IPS DF 6.9 (cell line): ENCODE measurements around the gene ZXDC.

Experiments used
- DNase-seq: peaks from one replicate; pipeline ENCODE4 v3.0.0-alpha.2; 2013; ENCODE audit warnings: low read depth, low spot score
- H3K27ac ChIP-seq: one replicate; pipeline ENCODE4 v1.5.1; 2013; ENCODE audit warnings: low read length, control low read depth
- H3K27me3 ChIP-seq: 2 replicates; pipeline ENCODE4 v1.6.1; 2013; ENCODE audit warnings: mild to moderate bottlenecking, low read length; ENCODE audit not compliant: control insufficient read depth, insufficient read depth
- H3K36me3 ChIP-seq: 2 replicates; pipeline ENCODE4 v1.6.1; 2013; ENCODE audit warnings: low read length; ENCODE audit not compliant: control insufficient read depth, insufficient read depth
- H3K4me1 ChIP-seq: 2 replicates; pipeline ENCODE4 v1.6.1; 2013; ENCODE audit warnings: low read length; ENCODE audit not compliant: control insufficient read depth, insufficient read depth
- H3K4me3 ChIP-seq: 2 replicates; pipeline ENCODE4 v1.5.1; 2013; ENCODE audit warnings: mild to moderate bottlenecking, low read length
- H3K9me3 ChIP-seq: 2 replicates; pipeline ENCODE4 v1.6.1; 2013; ENCODE audit warnings: low read length, inconsistent platforms; ENCODE audit not compliant: control insufficient read depth, insufficient read depth
- WGBS: extraction: QIAGEN DNeasy Blood & Tissue Kit; methylation state at CpG from one replicate; pipeline ENCODE4 v1.1.7; 2013; ENCODE audit warnings: mixed read lengths, missing lambda C conversion rate; ENCODE audit not compliant: insufficient read length, insufficient coverage; 5-methylcytosine and 5-hydroxymethylcytosine counted together

Gene ZXDC

GRCh38 chr3:126472277-126473006 lies 3.2 kb downstream of the ZXDC start:
- H3K36me3 ChIP-seq, result peaks cover 25% of the 10 kb centered on the region
- WGBS, result no CpG with 5 or more reads among the region's 8 CpGs
- no peak overlapping the region for H3K4me3 ChIP-seq
- no peaks in the 10 kb centered on the region for H3K27me3 ChIP-seq
- H3K27ac ChIP-seq, result no peak overlapping the region
- no peak for DNase-seq
- 0 out of 2 replicates have a peak, but pooled peaks cover 1% of the 10 kb centered on the region for H3K4me1 ChIP-seq
- no peaks in the 10 kb centered on the region for H3K9me3 ChIP-seq

GRCh38 chr3:126469479-126469878 lies 6.2 kb downstream of the ZXDC start:
- Histone ChIP-seq H3K27ac (no peak overlapping the region), H3K4me1 (no peaks in the 10 kb centered on the region), H3K36me3 (peaks cover 44% of the 10 kb centered on the region), H3K9me3 (no peaks in the 10 kb centered on the region), H3K4me3 (no peak overlapping the region), H3K27me3 (no peaks in the 10 kb centered on the region)
- no CpG with 5 or more reads among the region's 11 CpGs for WGBS
- DNase-seq, result no peak

GRCh38 chr3:126468028-126468891 lies 7.4 kb downstream of the ZXDC start:
- WGBS, result no CpG with 5 or more reads among the region's 13 CpGs
- Histone ChIP-seq H3K4me1 (no peaks in the 10 kb centered on the region), H3K27ac (no peak overlapping the region), H3K9me3 (no peaks in the 10 kb centered on the region), H3K36me3 (peaks cover 44% of the 10 kb centered on the region), H3K4me3 (no peak overlapping the region), H3K27me3 (no peaks in the 10 kb centered on the region)
- no peak for DNase-seq

- Histone ChIP-seq H3K27me3 (no peaks in the 10 kb centered on the region), H3K36me3 (peaks cover 44% of the 10 kb centered on the region), H3K27ac (no peak overlapping the region), H3K4me3 (no peak overlapping the region), H3K4me1 (no peaks in the 10 kb centered on the region), H3K9me3 (no peaks in the 10 kb centered on the region)
- no CpG with 5 or more reads among the region's 8 CpGs for WGBS
- DNase-seq, result no peak
Observed at GRCh38 chr3:126467611-126467955, 8.1 kb downstream of the ZXDC start.

- no CpG with 5 or more reads among the region's 19 CpGs for WGBS
- H3K4me1 ChIP-seq, result no peaks in the 10 kb centered on the region
- no peaks in the 10 kb centered on the region for H3K27me3 ChIP-seq
- H3K27ac ChIP-seq, result no peak overlapping the region
- H3K4me3 ChIP-seq, result no peak overlapping the region
- no peaks in the 10 kb centered on the region for H3K9me3 ChIP-seq
- no peak for DNase-seq
- H3K36me3 ChIP-seq, result peaks cover 47% of the 10 kb centered on the region
Observed at GRCh38 chr3:126466886-126467610, 8.6 kb downstream of the ZXDC start.

GRCh38 chr3:126465928-126466544 lies 9.7 kb downstream of the ZXDC start:
- H3K36me3 ChIP-seq, result peaks cover 55% of the 10 kb centered on the region
- no peak overlapping the region for H3K27ac ChIP-seq
- H3K4me3 ChIP-seq, result no peak overlapping the region
- no peaks in the 10 kb centered on the region for H3K9me3 ChIP-seq
- no peaks in the 10 kb centered on the region for H3K27me3 ChIP-seq
- H3K4me1 ChIP-seq, result no peaks in the 10 kb centered on the region
- WGBS, result no CpG with 5 or more reads among the region's 16 CpGs
- DNase-seq, result no peak

- no CpG with 5 or more reads among the region's 11 CpGs for WGBS
- H3K27ac ChIP-seq, result no peak overlapping the region
- peaks cover 53% of the 10 kb centered on the region for H3K36me3 ChIP-seq
- no peaks in the 10 kb centered on the region for H3K4me1 ChIP-seq
- no peak for DNase-seq
- no peak overlapping the region for H3K4me3 ChIP-seq
- no peaks in the 10 kb centered on the region for H3K27me3 ChIP-seq
- H3K9me3 ChIP-seq, result no peaks in the 10 kb centered on the region
Observed at GRCh38 chr3:126464997-126465396, 10.7 kb downstream of the ZXDC start.

GRCh38 chr3:126464494-126464893 lies 11.2 kb downstream of the ZXDC start:
- H3K27ac ChIP-seq, result no peak overlapping the region
- H3K36me3 ChIP-seq, result peaks cover 49% of the 10 kb centered on the region
- H3K9me3 ChIP-seq, result no peaks in the 10 kb centered on the region
- H3K4me3 ChIP-seq, result no peak overlapping the region
- H3K4me1 ChIP-seq, result no peaks in the 10 kb centered on the region
- no peak for DNase-seq
- no peaks in the 10 kb centered on the region for H3K27me3 ChIP-seq
- no CpG with 5 or more reads among the region's 4 CpGs for WGBS

GRCh38 chr3:126464093-126464492 lies 11.6 kb downstream of the ZXDC start:
- Histone ChIP-seq H3K27ac (no peak overlapping the region), H3K27me3 (no peaks in the 10 kb centered on the region), H3K36me3 (peaks cover 47% of the 10 kb centered on the region), H3K4me3 (no peak overlapping the region), H3K4me1 (no peaks in the 10 kb centered on the region), H3K9me3 (no peaks in the 10 kb centered on the region)
- WGBS, result no CpG with 5 or more reads among the region's 4 CpGs
- DNase-seq, result no peak

GRCh38 chr3:126463521-126463920 lies 12.2 kb downstream of the ZXDC start:
- Histone ChIP-seq H3K27me3 (no peaks in the 10 kb centered on the region), H3K36me3 (peaks cover 45% of the 10 kb centered on the region), H3K9me3 (no peaks in the 10 kb centered on the region), H3K4me1 (no peaks in the 10 kb centered on the region), H3K4me3 (no peak overlapping the region), H3K27ac (no peak overlapping the region)
- no peak for DNase-seq
- WGBS, result no CpG with 5 or more reads among the region's 2 CpGs
